OCI-LY3 (cell line): Measurements from ENCODE around the gene RHBDD1.
A peak's percentile ranks its signal among the peaks of the same experiment; 100 is the strongest.

Experiments used
- H2AFZ ChIP-seq: fragments of 200-600, 300-600 bp; shearing (Covaris generic); 2 replicates; pipeline ENCODE4 v1.6.0; 2014; ENCODE audit warnings: antibody characterized with exemption, low read depth, low read length
- H3K27ac ChIP-seq: fragments of 200-600, 300-600 bp; sonication (generic); 2 replicates; pipeline ENCODE4 v1.5.1; 2014; ENCODE audit warnings: mild to moderate bottlenecking, low read length, moderate library complexity, mixed read lengths
- H3K27me3 ChIP-seq: fragments of 200-600, 300-600 bp; sonication (generic); 2 replicates; pipeline ENCODE4 v1.6.1; 2014; ENCODE audit warnings: low read depth, low read length, mixed read lengths
- H3K36me3 ChIP-seq: fragments of 200-600, 300-600 bp; sonication (generic); replicated peaks from 2 replicates; pipeline ENCODE3; 2014; ENCODE audit warnings: low read depth, low read length, mixed read lengths
- H3K4me1 ChIP-seq: fragments of 300-600, 200-600 bp; sonication (generic); 2 replicates; pipeline ENCODE4 v1.6.1; 2014; ENCODE audit warnings: low read length, mixed read lengths
- H3K4me2 ChIP-seq: fragments of 200-600, 300-600 bp; sonication (generic); 2 replicates; pipeline ENCODE4 v1.6.1; 2014; ENCODE audit warnings: low read length, mixed read lengths
- H3K4me3 ChIP-seq: fragments of 300-600, 200-600 bp; sonication (generic); 2 replicates; pipeline ENCODE4 v1.5.1; 2014; ENCODE audit warnings: antibody characterized with exemption, mild to moderate bottlenecking, low read length, moderate library complexity
- H3K79me2 ChIP-seq: fragments of 300-600, 200-600 bp; shearing (Covaris generic); 2 replicates; pipeline ENCODE4 v1.6.1; 2014; ENCODE audit warnings: mild to moderate bottlenecking, low read length, mixed read lengths
- H3K9ac ChIP-seq: fragments of 300-600, 200-600 bp; shearing (Covaris generic); 2 replicates; pipeline ENCODE4 v1.6.0; 2014; ENCODE audit warnings: mild to moderate bottlenecking, low read length, moderate library complexity
- H3K9me3 ChIP-seq: fragments of 200-600, 300-600 bp; shearing (Covaris generic); 2 replicates; pipeline ENCODE4 v1.6.1; 2014; ENCODE audit warnings: low read length, mixed read lengths; ENCODE audit not compliant: insufficient read depth
- H4K20me1 ChIP-seq: fragments of 200-600, 300-600 bp; sonication (generic); 2 replicates; pipeline ENCODE4 v1.6.1; 2016; ENCODE audit warnings: low read length, mixed read lengths; ENCODE audit not compliant: insufficient read depth
- CTCF ChIP-seq: fragments of 200-600, 300-600 bp; sonication (generic); IDR thresholded peaks from 2 replicates; pipeline ENCODE4 v1.5.1; 2014; ENCODE audit warnings: antibody characterized with exemption, low read length, low read depth
- EZH2phosphoT487 ChIP-seq: fragments of 200-600 bp; shearing (Covaris generic); IDR thresholded peaks from 2 replicates; pipeline ENCODE4 v1.6.1; 2018; ENCODE audit warnings: antibody characterized with exemption, mixed run types, low read depth

The RHBDD1 gene

DNA sequence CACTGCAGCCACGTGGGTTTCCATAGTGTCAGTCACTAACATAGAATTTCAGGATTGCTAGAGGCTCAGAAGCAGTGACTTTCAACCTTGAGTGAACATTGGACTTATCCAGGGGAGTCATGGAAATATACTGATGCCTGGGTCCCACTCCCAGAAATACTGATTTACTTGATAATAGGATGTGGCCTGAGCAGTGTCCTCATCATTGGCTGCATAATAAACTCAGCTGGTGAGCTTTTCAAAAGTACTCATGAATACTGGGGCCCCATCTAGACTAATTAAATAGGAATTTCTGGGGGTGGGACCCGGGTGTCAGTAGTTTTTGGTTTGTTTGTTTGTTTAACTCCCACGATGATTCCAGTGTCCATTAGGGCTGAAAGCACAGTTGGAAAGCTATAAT lies 186.8 kb downstream of the RHBDD1 start:
- H3K4me3 ChIP-seq = no peak overlapping the region
- H3K9me3 ChIP-seq = no peaks in the 10 kb centered on the region
- H2AFZ ChIP-seq = no peak overlapping the region
- H3K27me3 ChIP-seq = no peaks in the 10 kb centered on the region
- no peaks in the 10 kb centered on the region for H3K79me2 ChIP-seq
- no peak overlapping the region for H3K27ac ChIP-seq
- H4K20me1 ChIP-seq = no peaks in the 10 kb centered on the region
- H3K4me1 ChIP-seq = peaks cover 10% of the 10 kb centered on the region
- no peak overlapping the region for H3K9ac ChIP-seq
- TF ChIP-seq EZH2phosphoT487 = no peak
- TF ChIP-seq CTCF = no peak
- H3K4me2 ChIP-seq = no peak overlapping the region
- H3K36me3 ChIP-seq = no peaks in the 10 kb centered on the region

- no peaks in the 10 kb centered on the region for H3K27me3 ChIP-seq
Observed at GRCh38 chr2:227025510-227025909, 189.7 kb downstream of the RHBDD1 start.

GRCh38 chr2:227029426-227030105 lies 193.7 kb downstream of the RHBDD1 start:
- no peak overlapping the region for H3K4me2 ChIP-seq
- no peaks in the 10 kb centered on the region for H3K36me3 ChIP-seq
- H2AFZ ChIP-seq = no peak overlapping the region
- no peaks in the 10 kb centered on the region for H3K9me3 ChIP-seq
- no peaks in the 10 kb centered on the region for H4K20me1 ChIP-seq
- H3K27ac ChIP-seq = no peak overlapping the region
- H3K27me3 ChIP-seq = no peaks in the 10 kb centered on the region
- TF ChIP-seq CTCF (no peak), EZH2phosphoT487 (no peak)
- no peak overlapping the region for H3K4me3 ChIP-seq
- no peak overlapping the region for H3K9ac ChIP-seq
- peaks cover 10% of the 10 kb centered on the region for H3K4me1 ChIP-seq
- no peaks in the 10 kb centered on the region for H3K79me2 ChIP-seq

More at GRCh38 chr2:227025510-227025909, 189.7 kb downstream of the RHBDD1 start:
- Histone ChIP-seq H3K79me2 (no peaks in the 10 kb centered on the region), H3K27ac (no peak overlapping the region), H3K36me3 (no peaks in the 10 kb centered on the region), H2AFZ (no peak overlapping the region), H4K20me1 (no peaks in the 10 kb centered on the region), H3K9me3 (no peaks in the 10 kb centered on the region), H3K4me2 (peak overlapping the region; percentile 11; the same call in 1 of the 2 replicates), H3K4me1 (peaks cover 10% of the 10 kb centered on the region), H3K9ac (no peak overlapping the region), H3K4me3 (no peak overlapping the region)
- TF ChIP-seq EZH2phosphoT487 (no peak), CTCF (no peak)

GRCh38 chr2:227030789-227031188 lies 194.9 kb downstream of the RHBDD1 start:
- no peak overlapping the region for H2AFZ ChIP-seq
- no peak overlapping the region for H3K9ac ChIP-seq
- no peaks in the 10 kb centered on the region for H3K9me3 ChIP-seq
- no peak overlapping the region for H3K4me3 ChIP-seq
- H4K20me1 ChIP-seq = no peaks in the 10 kb centered on the region
- no peak overlapping the region for H3K27ac ChIP-seq
- no peaks in the 10 kb centered on the region for H3K79me2 ChIP-seq
- H3K4me1 ChIP-seq = peaks cover 2% of the 10 kb centered on the region
- TF ChIP-seq CTCF (no peak), EZH2phosphoT487 (no peak)
- no peaks in the 10 kb centered on the region for H3K27me3 ChIP-seq
- H3K36me3 ChIP-seq = no peaks in the 10 kb centered on the region
- no peak overlapping the region for H3K4me2 ChIP-seq
